ENCODE results near the gene AUTS2.

- TF ChIP-seq EZH2 (IDR thresholded peaks at IDR 0.05; ENCODE audit: insufficient read depth, poor library complexity, severe bottlenecking), result no peak
- no peak for TF ChIP-seq EZH2phosphoT487 (IDR thresholded peaks at IDR 0.05; ENCODE audit: insufficient read depth, low read depth)
Measured at GRCh38 chr7:70568674-70569334, 970.5 kb downstream of the AUTS2 start.

All from GM23248 (cell line).